Keratinocyte (primary cell): ENCODE data around the gene DPAGT1. TPM values are rescaled to one million over a fixed set of nuclear protein-coding genes. Genes with fewer than 3 reads are reported as not detected.

ENCODE experiments used
- DNase-seq: peaks from one replicate; pipeline ENCODE4 v3.0.0-alpha.2; 2011; ENCODE audit warnings: low read depth, missing footprints, low spot score
- FAIRE-seq: peaks from 2 replicates; lab custom pipeline; 2011; peaks lifted over from hg19 to GRCh38; lab: Jason Lieb, UNC
- H2AFZ ChIP-seq: 2 replicates; pipeline ENCODE4 v1.6.0; 2012; ENCODE audit warnings: low read length, control low read depth, inconsistent platforms; ENCODE audit not compliant: control insufficient read depth
- H3K27ac ChIP-seq: 2 replicates; pipeline ENCODE4 v1.5.1; 2011; ENCODE audit warnings: low read length; ENCODE audit not compliant: control insufficient read depth, insufficient read depth
- H3K27me3 ChIP-seq: 3 replicates; pipeline ENCODE4 v1.6.0; 2011; ENCODE audit warnings: low read length; ENCODE audit not compliant: control insufficient read depth, insufficient read depth; ENCODE audit errors: extremely low read depth
- H3K36me3 ChIP-seq, 2 experiments: 2 replicates in 1 of 2; 3 replicates in 1 of 2; pipeline ENCODE4 v1.5.1; 2011; ENCODE audit warnings: low read length in 2 of 2, mild to moderate bottlenecking in 1 of 2; ENCODE audit not compliant: control insufficient read depth in 2 of 2, insufficient read depth in 2 of 2; ENCODE audit errors: extremely low read depth in 1 of 2
- H3K4me1 ChIP-seq: 3 replicates; pipeline ENCODE4 v1.5.1; 2011; ENCODE audit warnings: low read length; ENCODE audit not compliant: control insufficient read depth, insufficient read depth; ENCODE audit errors: extremely low read depth
- H3K4me2 ChIP-seq: 3 replicates; pipeline ENCODE4 v1.6.0; 2011; ENCODE audit warnings: low read depth, low read length; ENCODE audit not compliant: control insufficient read depth, insufficient read depth; ENCODE audit errors: extremely low read depth
- H3K4me3 ChIP-seq, 3 experiments: fragments of 200-600 bp in 1 of 3; sonication (generic) in 1 of 3; 2 replicates in 2 of 3; 3 replicates in 1 of 3; pipeline ENCODE4 v1.5.1; 2011 to 2016; ENCODE audit warnings: low read length in 3 of 3, mild to moderate bottlenecking in 3 of 3, control low read depth in 2 of 3, inconsistent platforms in 1 of 3, low read depth in 1 of 3, mixed read lengths in 1 of 3, mixed run types in 1 of 3, moderate library complexity in 1 of 3; ENCODE audit not compliant: control insufficient read depth in 2 of 3, insufficient read depth in 2 of 3; ENCODE audit errors: extremely low read depth in 1 of 3
- H3K79me2 ChIP-seq: 2 replicates; pipeline ENCODE4 v1.6.0; 2012; ENCODE audit warnings: low read length; ENCODE audit not compliant: control insufficient read depth, insufficient read depth
- H3K9ac ChIP-seq: 3 replicates; pipeline ENCODE4 v1.6.0; 2011; ENCODE audit warnings: low read length; ENCODE audit not compliant: control insufficient read depth, insufficient read depth; ENCODE audit errors: extremely low read depth
- H3K9me1 ChIP-seq: 3 replicates; pipeline ENCODE4 v1.6.0; 2011; ENCODE audit warnings: low read length; ENCODE audit not compliant: control insufficient read depth, insufficient read depth; ENCODE audit errors: extremely low read depth
- H3K9me3 ChIP-seq: 2 replicates; pipeline ENCODE4 v1.5.1; 2012; ENCODE audit warnings: low read depth, low read length; ENCODE audit not compliant: control insufficient read depth
- H4K20me1 ChIP-seq: 3 replicates; pipeline ENCODE4 v1.6.0; 2011; ENCODE audit warnings: low read length; ENCODE audit not compliant: control insufficient read depth, insufficient read depth; ENCODE audit errors: extremely low read depth
- EZH2 ChIP-seq: IDR thresholded peaks from one replicate; pipeline ENCODE4 v1.6.1; 2012; ENCODE audit warnings: inconsistent platforms, mild to moderate bottlenecking, low read length, moderate library complexity
- dilution Hi-C: fragments of 300-500 bp; cut with MboI; formaldehyde crosslinking; loops from one replicate; pipeline ENCODE4 v1.7.0; 2020; ENCODE audit warnings: low sequenced_read_pairs; ENCODE audit not compliant: extremely low pct_ligation_motif_present
- polyA plus RNA-seq, 5 experiments: library from polyadenylated mRNA; depleted of rRNA in 3 of 5; stranded (reverse) in 3 of 5; stranded (forward) in 1 of 5; unstranded in 1 of 5; fragments of >200 nt; gene quantifications; 1 replicate in 1 of 5; 2 replicates in 3 of 5; 3 replicates in 1 of 5; pipeline versions ENCODE4 v1.2.1 to v1.2.3, GENCODE V29; 2011 to 2012; ENCODE audit warnings: missing spikeins in 2 of 5, low read depth in 1 of 5, low replicate concordance in 1 of 5
- TF ChIP-seq, protein P1 (sequence below), 3 experiments: IDR thresholded peaks in 1 of 3; conservative IDR thresholded peaks in 1 of 3; optimal IDR thresholded peaks in 1 of 3; 2 replicates in 2 of 3; 3 replicates in 1 of 3; pipeline versions ENCODE3 to v1.5.1; 2011; ENCODE audit warnings: low read length in 3 of 3, mild to moderate bottlenecking in 3 of 3, moderate library complexity in 2 of 3, control low read depth in 1 of 3, inconsistent platforms in 1 of 3; ENCODE audit not compliant: insufficient read depth in 2 of 3; ENCODE audit errors: extremely low read depth in 1 of 3

The DPAGT1 gene
- polyA plus RNA-seq, 1 donor (not counting 4 experiments of a cell fraction or from before 2014, with no cell fraction given) = 59.7 TPM

DNA sequence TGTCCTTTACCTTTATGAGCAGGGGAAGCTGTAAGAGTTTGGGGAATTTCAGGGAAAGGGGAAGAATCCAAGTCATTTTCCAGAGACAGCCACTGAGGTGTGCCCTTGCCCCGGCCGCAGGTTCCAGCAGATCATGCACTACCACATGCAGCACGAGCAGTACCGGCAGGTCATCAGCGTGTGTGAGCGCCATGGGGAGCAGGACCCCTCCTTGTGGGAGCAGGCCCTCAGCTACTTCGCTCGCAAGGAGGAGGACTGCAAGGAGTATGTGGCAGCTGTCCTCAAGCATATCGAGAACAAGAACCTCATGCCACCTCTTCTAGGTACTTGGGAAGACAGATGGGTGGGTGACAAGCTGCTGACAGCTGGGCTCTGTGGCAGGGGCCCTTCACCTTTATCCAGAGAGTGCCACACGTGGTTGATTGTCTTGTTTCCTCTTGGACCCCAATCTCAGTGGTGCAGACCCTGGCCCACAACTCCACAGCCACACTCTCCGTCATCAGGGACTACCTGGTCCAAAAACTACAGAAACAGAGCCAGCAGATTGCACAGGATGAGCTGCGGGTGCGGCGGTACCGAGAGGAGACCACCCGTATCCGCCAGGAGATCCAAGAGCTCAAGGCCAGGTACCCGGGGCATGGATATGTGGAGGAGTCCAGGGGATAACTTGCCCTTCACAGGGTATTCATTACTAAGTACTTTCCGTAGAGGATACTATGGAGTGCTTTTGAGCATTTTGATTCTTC, 22.8 kb downstream of the DPAGT1 start:
- H2AFZ ChIP-seq = no peak overlapping the region
- DNase-seq (no peak), FAIRE-seq (no peak)
- no peak overlapping the region for H3K9ac ChIP-seq
- no peak overlapping the region for H3K4me3 ChIP-seq
- H3K36me3 ChIP-seq = peaks cover 22 to 35% of the 10 kb centered on the region in 2 experiments
- H3K27me3 ChIP-seq = no peaks in the 10 kb centered on the region
- no peaks in the 10 kb centered on the region for H4K20me1 ChIP-seq
- no peak overlapping the region for H3K4me2 ChIP-seq
- dilution Hi-C loops = no loop called here
- H3K4me1 ChIP-seq = no peaks in the 10 kb centered on the region
- H3K27ac ChIP-seq = no peak overlapping the region
- H3K9me3 ChIP-seq = no peaks in the 10 kb centered on the region
- no peaks in the 10 kb centered on the region for H3K79me2 ChIP-seq
- H3K9me1 ChIP-seq = no peaks in the 10 kb centered on the region
- TF ChIP-seq EZH2 = no peak
- TF ChIP-seq, protein P1, sequence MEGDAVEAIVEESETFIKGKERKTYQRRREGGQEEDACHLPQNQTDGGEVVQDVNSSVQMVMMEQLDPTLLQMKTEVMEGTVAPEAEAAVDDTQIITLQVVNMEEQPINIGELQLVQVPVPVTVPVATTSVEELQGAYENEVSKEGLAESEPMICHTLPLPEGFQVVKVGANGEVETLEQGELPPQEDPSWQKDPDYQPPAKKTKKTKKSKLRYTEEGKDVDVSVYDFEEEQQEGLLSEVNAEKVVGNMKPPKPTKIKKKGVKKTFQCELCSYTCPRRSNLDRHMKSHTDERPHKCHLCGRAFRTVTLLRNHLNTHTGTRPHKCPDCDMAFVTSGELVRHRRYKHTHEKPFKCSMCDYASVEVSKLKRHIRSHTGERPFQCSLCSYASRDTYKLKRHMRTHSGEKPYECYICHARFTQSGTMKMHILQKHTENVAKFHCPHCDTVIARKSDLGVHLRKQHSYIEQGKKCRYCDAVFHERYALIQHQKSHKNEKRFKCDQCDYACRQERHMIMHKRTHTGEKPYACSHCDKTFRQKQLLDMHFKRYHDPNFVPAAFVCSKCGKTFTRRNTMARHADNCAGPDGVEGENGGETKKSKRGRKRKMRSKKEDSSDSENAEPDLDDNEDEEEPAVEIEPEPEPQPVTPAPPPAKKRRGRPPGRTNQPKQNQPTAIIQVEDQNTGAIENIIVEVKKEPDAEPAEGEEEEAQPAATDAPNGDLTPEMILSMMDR (optimal IDR thresholded peaks at IDR 0.05 in 1 of 3, IDR thresholded peaks at IDR 0.05 in 1 of 3, conservative IDR thresholded peaks at IDR 0.05 in 1 of 3; ENCODE audit: extremely low read depth in 1 of 3, insufficient read depth in 2 of 3, low read length in 3 of 3) = no peak

DNA sequence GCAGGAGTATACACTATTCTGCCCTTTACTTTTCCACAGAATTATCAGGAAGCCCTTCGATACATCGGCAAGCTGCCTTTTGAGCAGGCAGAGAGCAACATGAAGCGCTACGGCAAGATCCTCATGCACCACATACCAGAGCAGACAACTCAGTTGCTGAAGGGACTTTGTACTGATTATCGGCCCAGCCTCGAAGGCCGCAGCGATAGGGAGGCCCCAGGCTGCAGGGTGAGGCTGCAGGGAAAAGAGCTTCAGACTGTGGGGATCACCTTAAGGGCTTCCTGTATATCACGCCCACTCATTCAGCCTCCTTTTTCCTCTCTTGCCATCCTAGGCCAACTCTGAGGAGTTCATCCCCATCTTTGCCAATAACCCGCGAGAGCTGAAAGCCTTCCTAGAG, 23.8 kb downstream of the DPAGT1 start:
- Histone ChIP-seq H3K79me2 (no peaks in the 10 kb centered on the region), H4K20me1 (no peaks in the 10 kb centered on the region), H3K9me3 (no peaks in the 10 kb centered on the region), H3K9me1 (no peaks in the 10 kb centered on the region), H3K27me3 (no peaks in the 10 kb centered on the region), H3K27ac (no peak overlapping the region), H2AFZ (no peak overlapping the region), H3K4me1 (no peaks in the 10 kb centered on the region), H3K9ac (no peak overlapping the region), H3K4me2 (no peak overlapping the region), H3K4me3 (no peak overlapping the region), H3K36me3 (peaks cover 32 to 43% of the 10 kb centered on the region in 2 experiments)
- DNase-seq (no peak), FAIRE-seq (no peak)
- no peak for TF ChIP-seq EZH2
- TF ChIP-seq, protein P1 (optimal IDR thresholded peaks at IDR 0.05 in 1 of 3, IDR thresholded peaks at IDR 0.05 in 1 of 3, conservative IDR thresholded peaks at IDR 0.05 in 1 of 3; ENCODE audit: extremely low read depth in 1 of 3, insufficient read depth in 2 of 3, low read length in 3 of 3) = no peak
- dilution Hi-C loops = no loop called here
